Large intestine (tissue), 3 donors: ENCODE results near the gene INPP4A. TPM values are rescaled to one million over a fixed set of nuclear protein-coding genes. Genes with fewer than 3 reads are reported as not detected.
A peak's percentile ranks its signal among the peaks of the same experiment; 100 is the strongest.

Experiments used
- DNase-seq, 2 donors: peaks; one replicate each; pipeline versions ENCODE4 v3.0.0 to v3.0.0-alpha.2; 2013
- H3K27ac ChIP-seq: one replicate; pipeline ENCODE4 v1.5.1; 2013; ENCODE audit warnings: low read length
- H3K27me3 ChIP-seq: 2 replicates; pipeline ENCODE4 v1.6.1; 2013; ENCODE audit warnings: low read length; ENCODE audit not compliant: control insufficient read depth, insufficient read depth
- H3K36me3 ChIP-seq: 2 replicates; pipeline ENCODE4 v1.6.1; 2013; ENCODE audit warnings: low read length; ENCODE audit not compliant: control insufficient read depth, insufficient read depth
- H3K4me1 ChIP-seq: one replicate; pipeline ENCODE4 v1.6.1; 2013; ENCODE audit warnings: low read length; ENCODE audit not compliant: control insufficient read depth, insufficient read depth
- H3K4me3 ChIP-seq: one replicate; pipeline ENCODE4 v1.5.1; 2013; ENCODE audit warnings: low read length
- H3K9me3 ChIP-seq: one replicate; pipeline ENCODE4 v1.6.1; 2013; ENCODE audit warnings: mild to moderate bottlenecking, low read depth, low read length, moderate library complexity; ENCODE audit not compliant: control insufficient read depth
- WGBS: methylation state at CpG from one replicate; pipeline ENCODE4 v1.1.5; 2013; ENCODE audit warnings: low lambda C conversion rate; ENCODE audit not compliant: insufficient coverage; 5-methylcytosine and 5-hydroxymethylcytosine counted together
- polyA plus RNA-seq: library from polyadenylated mRNA; unstranded; fragments of 120-200 nt; gene quantifications from one replicate; pipeline ENCODE4 v1.2.1, GENCODE V29; 2013

Gene INPP4A
- polyA plus RNA-seq, 1 donor = 13.6 TPM

DNA sequence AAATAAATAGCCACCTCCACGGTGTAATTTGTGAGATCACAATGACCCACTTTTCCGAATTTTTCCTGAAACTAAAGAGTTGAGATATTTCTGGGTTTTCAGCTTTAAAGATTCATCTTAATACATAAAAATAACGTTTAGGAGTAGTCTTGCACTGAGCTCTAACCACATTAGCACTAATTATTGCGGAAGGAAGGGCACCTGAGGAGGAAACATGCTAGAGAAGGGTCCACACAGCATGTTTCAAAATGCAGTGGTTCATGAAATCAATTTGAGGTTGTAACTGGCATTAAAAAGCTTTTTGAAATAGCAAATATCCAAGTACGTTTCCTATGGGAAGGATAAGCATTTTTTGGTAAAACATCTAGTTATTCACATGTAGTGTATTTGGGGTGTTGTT, 8.4 kb downstream of the INPP4A start:
- Histone ChIP-seq H3K9me3 (no peaks in the 10 kb centered on the region), H3K4me3 (no peak overlapping the region), H3K27ac (no peak overlapping the region), H3K27me3 (no peaks in the 10 kb centered on the region), H3K4me1 (no peaks in the 10 kb centered on the region), H3K36me3 (no peaks in the 10 kb centered on the region)
- DNase-seq = no peak
- 100% methylated on average over 1 of the region's 5 CpGs for WGBS

DNA sequence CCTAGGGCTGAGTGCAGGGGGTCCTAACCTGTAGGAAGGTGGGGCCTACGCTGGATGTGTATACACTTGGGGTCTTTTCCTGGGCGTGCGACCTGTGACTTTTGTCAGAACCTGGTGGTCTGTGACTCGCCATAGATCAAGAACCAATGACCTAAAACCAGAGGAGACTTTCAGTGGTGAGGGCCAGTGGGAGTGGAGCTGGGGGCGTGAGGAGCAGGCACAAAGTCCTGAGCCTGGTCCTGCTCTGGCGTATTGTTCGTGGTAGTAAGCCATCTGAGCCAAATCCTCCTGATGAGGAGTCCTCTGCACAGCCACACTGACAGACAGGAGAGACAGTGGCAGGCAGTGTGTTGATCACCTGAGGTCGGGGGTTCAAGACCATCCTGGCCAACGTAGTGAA, 8.9 kb downstream of the INPP4A start:
- no peak overlapping the region for H3K27ac ChIP-seq
- no CpG with 5 or more reads among the region's 9 CpGs for WGBS
- no peaks in the 10 kb centered on the region for H3K27me3 ChIP-seq
- H3K36me3 ChIP-seq = no peaks in the 10 kb centered on the region
- H3K4me1 ChIP-seq = no peaks in the 10 kb centered on the region
- no peak for DNase-seq
- no peaks in the 10 kb centered on the region for H3K9me3 ChIP-seq
- H3K4me3 ChIP-seq = no peak overlapping the region

GRCh38 chr2:98454073-98454472, 9.4 kb downstream of the INPP4A start:
- Histone ChIP-seq H3K27me3 (no peaks in the 10 kb centered on the region), H3K9me3 (no peaks in the 10 kb centered on the region), H3K27ac (no peak overlapping the region), H3K4me1 (no peaks in the 10 kb centered on the region), H3K4me3 (no peak overlapping the region), H3K36me3 (no peaks in the 10 kb centered on the region)
- WGBS = no CpG with 5 or more reads among the region's 2 CpGs
- no peak for DNase-seq

GRCh38 chr2:98454500-98455235, 10.0 kb downstream of the INPP4A start:
- Histone ChIP-seq H3K27ac (no peak overlapping the region), H3K4me1 (no peaks in the 10 kb centered on the region), H3K36me3 (no peaks in the 10 kb centered on the region), H3K9me3 (no peaks in the 10 kb centered on the region), H3K27me3 (no peaks in the 10 kb centered on the region), H3K4me3 (no peak overlapping the region)
- 100% methylated on average over 1 of the region's 6 CpGs for WGBS
- DNase-seq = no peak

DNA sequence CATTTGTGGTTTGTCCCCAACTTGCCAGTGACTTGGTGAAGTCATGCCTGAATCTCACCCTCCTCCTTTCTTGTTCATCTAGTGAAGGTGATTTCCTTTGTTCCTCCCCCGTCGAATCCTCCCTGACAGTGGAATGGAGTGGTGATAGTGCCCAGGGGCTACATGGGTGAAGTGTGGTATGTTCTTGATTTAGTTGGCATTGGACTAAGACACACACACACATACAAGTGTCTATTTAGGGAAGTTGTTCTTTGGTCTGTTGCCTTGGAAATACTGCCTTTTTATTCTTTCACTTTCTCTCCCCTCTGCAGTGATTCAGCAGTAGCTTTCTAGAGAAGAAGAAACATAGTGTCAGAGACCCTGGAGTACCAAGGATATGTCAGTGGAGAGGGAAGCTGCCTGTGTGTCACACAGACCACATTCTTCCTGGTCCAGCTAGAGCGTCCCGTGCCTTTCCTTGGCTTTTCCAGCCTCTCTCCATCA, 10.9 kb downstream of the INPP4A start:
- Histone ChIP-seq H3K4me3 (no peak overlapping the region), H3K36me3 (no peaks in the 10 kb centered on the region), H3K27ac (peak overlapping the region; percentile 46), H3K27me3 (no peaks in the 10 kb centered on the region), H3K4me1 (no peaks in the 10 kb centered on the region), H3K9me3 (no peaks in the 10 kb centered on the region)
- WGBS = 60% methylated on average over 1 of the region's 4 CpGs
- DNase-seq = peak in 1 of 2 donors; percentile 32

DNA sequence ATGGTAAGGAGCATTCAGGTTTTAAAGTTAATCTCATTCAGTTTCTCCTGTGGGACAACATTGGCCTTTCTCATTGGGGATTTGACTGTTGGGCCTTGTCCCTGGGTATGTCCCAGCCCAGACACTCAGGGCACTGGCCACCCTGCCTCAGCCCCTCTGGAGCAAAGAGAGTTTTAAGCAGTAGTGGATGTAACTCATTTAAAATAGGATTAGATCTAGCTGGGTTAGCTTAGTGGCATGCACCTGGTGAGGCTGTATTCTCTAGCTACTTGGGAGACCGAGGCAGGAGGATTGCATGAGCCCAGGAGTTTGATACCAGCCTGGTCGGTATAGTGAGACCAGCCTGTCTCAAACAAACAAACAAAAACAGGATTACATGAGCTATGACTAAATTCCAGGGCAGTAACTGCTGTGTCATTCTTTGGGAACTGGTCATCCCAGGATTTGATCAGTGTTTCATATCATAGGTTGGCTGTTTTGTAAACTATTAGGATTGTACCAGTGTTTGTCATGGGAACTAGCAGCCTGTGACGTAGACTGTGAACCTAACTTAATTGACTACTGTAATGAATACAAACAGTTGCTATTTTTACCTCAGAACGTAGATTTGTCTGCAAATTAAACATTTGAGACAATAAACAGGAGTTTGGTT, 12.5 kb downstream of the INPP4A start:
- Histone ChIP-seq H3K4me3 (no peak overlapping the region), H3K4me1 (no peaks in the 10 kb centered on the region), H3K27me3 (no peaks in the 10 kb centered on the region), H3K36me3 (no peaks in the 10 kb centered on the region), H3K9me3 (no peaks in the 10 kb centered on the region), H3K27ac (no peak overlapping the region)
- 60% methylated on average over 1 of the region's 4 CpGs for WGBS
- no peak for DNase-seq

DNA sequence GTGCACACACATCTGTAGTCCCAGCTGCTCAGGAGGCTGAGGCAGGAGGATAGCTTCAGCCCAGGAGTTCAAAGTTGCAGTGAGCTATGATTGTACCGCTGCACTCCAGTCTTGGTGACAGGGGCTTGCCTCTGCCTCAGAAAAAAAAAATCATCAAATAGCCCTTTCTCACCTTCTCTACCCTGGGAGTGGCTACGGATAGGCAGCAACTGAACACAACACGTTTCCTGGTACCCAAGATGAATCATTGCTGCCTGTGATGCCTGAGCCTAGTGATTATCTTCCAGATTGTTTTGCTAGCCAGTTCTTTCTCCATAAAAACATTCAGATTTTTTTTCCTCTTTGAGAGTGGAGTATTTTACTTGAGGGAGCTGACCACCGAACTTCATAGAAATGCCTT, 13.5 kb downstream of the INPP4A start:
- H3K9me3 ChIP-seq = no peaks in the 10 kb centered on the region
- no peaks in the 10 kb centered on the region for H3K27me3 ChIP-seq
- DNase-seq = no peak
- no peak overlapping the region for H3K27ac ChIP-seq
- H3K36me3 ChIP-seq = no peaks in the 10 kb centered on the region
- H3K4me1 ChIP-seq = no peaks in the 10 kb centered on the region
- H3K4me3 ChIP-seq = no peak overlapping the region
- WGBS = no CpG with 5 or more reads among the region's 4 CpGs

DNA sequence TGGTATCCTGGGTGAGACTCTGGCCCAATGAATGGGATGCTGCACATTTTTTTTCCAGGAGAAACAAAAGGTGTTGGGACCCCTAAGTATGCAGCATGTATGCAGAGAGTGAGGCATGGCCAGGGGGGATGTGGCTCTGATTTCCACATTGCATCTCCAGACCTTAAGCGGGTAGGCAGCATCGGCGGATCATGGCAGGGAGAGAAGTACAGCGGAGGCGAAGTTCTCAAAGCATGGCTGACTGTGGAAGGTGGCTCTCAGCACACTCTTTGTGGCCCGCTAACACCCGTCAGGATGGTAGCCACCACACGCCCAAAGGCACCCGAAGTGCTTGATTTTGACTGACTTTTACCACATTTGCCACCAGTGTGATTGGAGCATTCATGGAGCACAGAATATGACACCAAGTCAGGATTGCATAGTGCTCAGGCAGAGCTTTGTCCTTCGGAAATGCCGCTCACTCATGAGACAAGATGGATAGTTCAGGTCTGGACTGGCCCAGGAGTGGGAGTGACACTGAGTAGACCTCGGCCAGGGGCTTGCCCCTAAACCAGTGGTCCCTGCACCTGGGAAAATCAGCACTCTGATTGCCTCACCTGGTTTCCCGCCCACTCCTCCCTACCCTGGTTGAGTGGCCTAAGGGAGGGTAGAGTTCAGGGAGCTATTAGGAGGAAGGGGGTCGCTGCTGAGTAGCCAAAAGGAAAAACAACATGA, 14.2 kb downstream of the INPP4A start:
- no CpG with 5 or more reads among the region's 14 CpGs for WGBS
- Histone ChIP-seq H3K27me3 (no peaks in the 10 kb centered on the region), H3K4me1 (no peaks in the 10 kb centered on the region), H3K9me3 (no peaks in the 10 kb centered on the region), H3K36me3 (no peaks in the 10 kb centered on the region), H3K4me3 (no peak overlapping the region), H3K27ac (no peak overlapping the region)
- no peak for DNase-seq

DNA sequence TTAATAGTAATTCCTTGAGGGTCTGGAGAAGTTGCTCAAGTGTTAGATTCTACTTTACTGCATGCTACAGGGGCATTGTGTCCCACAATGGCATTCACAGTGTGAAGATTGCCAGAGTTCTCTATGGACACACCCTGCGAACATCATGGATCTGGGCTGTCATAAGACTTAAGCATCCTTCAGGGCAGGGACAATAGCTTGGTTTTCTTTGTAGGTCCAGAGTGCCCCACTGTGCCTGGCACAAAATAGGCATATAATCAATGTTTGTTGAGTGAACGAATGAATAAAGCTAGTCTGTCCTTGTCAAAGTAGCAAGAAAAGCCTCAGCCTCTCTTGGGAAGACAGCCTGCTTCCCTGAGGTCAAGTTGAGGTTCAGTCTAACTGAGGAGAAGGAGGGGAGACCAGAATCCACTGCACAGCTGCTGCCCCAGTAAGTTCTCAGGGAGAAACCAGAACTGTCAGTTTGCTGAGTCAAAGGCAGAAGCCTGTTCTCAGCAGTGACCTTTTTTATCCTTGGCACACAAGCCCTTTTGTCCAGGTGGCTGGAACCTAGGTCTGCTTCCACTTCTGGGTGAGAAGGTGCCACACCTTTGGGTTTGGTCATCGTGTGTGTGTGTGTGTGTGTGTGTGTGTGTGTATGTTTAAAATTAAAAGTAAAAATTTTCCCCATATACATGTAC, 15.0 kb downstream of the INPP4A start:
- no peaks in the 10 kb centered on the region for H3K4me1 ChIP-seq

More for the DNA sequence above, 15.0 kb downstream of the INPP4A start:
- H3K36me3 ChIP-seq = no peaks in the 10 kb centered on the region
- H3K4me3 ChIP-seq = no peak overlapping the region
- no peaks in the 10 kb centered on the region for H3K9me3 ChIP-seq
- H3K27ac ChIP-seq = no peak overlapping the region
- no peak for DNase-seq
- H3K27me3 ChIP-seq = no peaks in the 10 kb centered on the region
- no CpG with 5 or more reads among the region's 3 CpGs for WGBS
